OCI-LY7 (cell line): ENCODE measurements around the gene NOS2. TPM values are rescaled to one million over a fixed set of nuclear protein-coding genes. Genes with fewer than 3 reads are reported as not detected.
"Not testable (repeated sequence)": the region's sequence is repeated elsewhere in the genome, so short reads cannot be mapped to it uniquely, and the experiment has no call there.

Experiments
- BruUV-seq: library from RNA; stranded (reverse); fragments of 400-500 nt; replicated peaks from 2 replicates; lab custom pipeline; 2021; lab: Mats Ljungman, UMichigan
- CTCF ChIA-PET: fragments of 300-600 bp; sonication (Branson Sonifier 250); formaldehyde crosslinking; loops from one replicate; lab custom pipeline; 2022; ENCODE audit warnings: antibody characterized with exemption; ENCODE audit not compliant: unreplicated experiment; lab: Charles Lee
- POLR2A ChIA-PET: fragments of 300-600 bp; sonication (Branson Sonifier 250); formaldehyde crosslinking; loops from one replicate; lab custom pipeline; 2022; ENCODE audit warnings: antibody characterized with exemption; lab: Charles Lee
- DNase-seq: peaks from one replicate; pipeline ENCODE4 v3.0.0-alpha.2; 2015; ENCODE audit warnings: low spot score
- H2AFZ ChIP-seq: fragments of 200-600 bp; sonication (generic), shearing (Covaris generic); 2 replicates; pipeline ENCODE4 v1.6.1; 2014; ENCODE audit warnings: mild to moderate bottlenecking, antibody characterized with exemption, low read length, moderate library complexity
- H3K27ac ChIP-seq: fragments of 200-600 bp; sonication (generic); 2 replicates; pipeline ENCODE4 v1.5.1; 2014; ENCODE audit warnings: mixed run types, low read depth, mild to moderate bottlenecking, moderate library complexity, low read length, inconsistent platforms; ENCODE audit not compliant: poor library complexity, severe bottlenecking
- H3K36me3 ChIP-seq: fragments of 200-600 bp; sonication (generic); 2 replicates; pipeline ENCODE4 v1.6.1; 2014; ENCODE audit warnings: mild to moderate bottlenecking, antibody characterized with exemption, low read length, moderate library complexity, mixed read lengths; ENCODE audit not compliant: insufficient read depth
- H3K4me1 ChIP-seq: fragments of 200-600 bp; sonication (generic); 2 replicates; pipeline ENCODE4 v1.5.1; 2014; ENCODE audit warnings: mild to moderate bottlenecking, low read length; ENCODE audit not compliant: insufficient read depth, poor library complexity, severe bottlenecking
- H3K4me2 ChIP-seq: fragments of 200-600 bp; sonication (generic); 2 replicates; pipeline ENCODE4 v1.6.1; 2014; ENCODE audit warnings: mild to moderate bottlenecking, low read length
- H3K4me3 ChIP-seq: fragments of 200-600 bp; sonication (generic); 2 replicates; pipeline ENCODE4 v1.5.1; 2014; ENCODE audit warnings: mild to moderate bottlenecking, low read depth, low read length; ENCODE audit not compliant: poor library complexity, severe bottlenecking
- H3K79me2 ChIP-seq: fragments of 200-600 bp; sonication (generic); 2 replicates; pipeline ENCODE4 v1.6.1; 2016; ENCODE audit warnings: low read depth, mild to moderate bottlenecking, low read length, moderate library complexity, mixed read lengths; ENCODE audit not compliant: insufficient read depth
- H3K9me2 ChIP-seq: fragments of 200-600 bp; sonication (generic); 2 replicates; pipeline ENCODE4 v1.6.1; 2016; ENCODE audit warnings: mild to moderate bottlenecking, low read length, mixed read lengths; ENCODE audit not compliant: insufficient read depth
- H3K9me3 ChIP-seq: fragments of 200-600 bp; sonication (generic); 2 replicates; pipeline ENCODE4 v1.6.1; 2014; ENCODE audit warnings: mild to moderate bottlenecking, mixed run types, low read length, mixed read lengths
- H4K20me1 ChIP-seq: fragments of 200-600 bp; sonication (generic); 2 replicates; pipeline ENCODE4 v1.6.1; 2014; ENCODE audit warnings: mild to moderate bottlenecking, antibody characterized with exemption, low read length, moderate library complexity, mixed read lengths; ENCODE audit not compliant: insufficient read depth
- CTCF ChIP-seq: fragments of 200-600 bp; sonication (generic); conservative IDR thresholded peaks from 2 replicates; pipeline ENCODE4 v1.5.1; 2014; ENCODE audit warnings: mild to moderate bottlenecking, antibody characterized with exemption, low read length, moderate library complexity, mixed read lengths
- EZH2phosphoT487 ChIP-seq: fragments of 200-600 bp; sonication (generic); IDR thresholded peaks from 2 replicates; pipeline ENCODE4 v1.6.1; 2018; ENCODE audit warnings: low read depth, borderline replicate concordance, mild to moderate bottlenecking, mixed run types, antibody characterized with exemption, low read length, moderate library complexity, mixed read lengths
- intact Hi-C: fragments of 100-400 bp; cut with micrococcal nuclease; formaldehyde crosslinking; loops from one replicate; pipeline ENCODE4 v1.10.0; 2022; ENCODE audit not compliant: unreplicated experiment
- total RNA-seq, 2 experiments: library from RNA; depleted of rRNA in 1 of 2; stranded (reverse); fragments of >200 nt in 1 of 2; shearing (Covaris generic) in 1 of 2; gene quantifications; 2 replicates each; pipeline ENCODE4 v1.2.3, GENCODE V29; 2014 to 2022

NOS2 gene
- total RNA-seq, 2 experiments from 2014 or later = not detected

- ChIA-PET CTCF (no interaction called here), POLR2A (interaction anchor here (0.6 kb wide), 1 partner anchor 267 kb away, joined by 3 read pairs; no protein-coding TSS in a partner anchor)
- no peak overlapping the region for H3K4me2 ChIP-seq
- TF ChIP-seq CTCF = no peak
- TF ChIP-seq EZH2phosphoT487 = no peak
- no peak for DNase-seq
- no peaks in the 10 kb centered on the region for H3K4me1 ChIP-seq
- H3K36me3 ChIP-seq = no peaks in the 10 kb centered on the region
- no peak overlapping the region for H2AFZ ChIP-seq
- BruUV-seq = no TSS peak
- no peak overlapping the region for H3K27ac ChIP-seq
- H4K20me1 ChIP-seq = no peaks in the 10 kb centered on the region
- intact Hi-C loops = no loop called here
- no peaks in the 10 kb centered on the region for H3K79me2 ChIP-seq
- no peak overlapping the region for H3K4me3 ChIP-seq
- H3K9me2 ChIP-seq = no peaks in the 10 kb centered on the region
- H3K9me3 ChIP-seq = no peaks in the 10 kb centered on the region
Observed at GRCh38 chr17:27832831-27833230, 32.5 kb upstream of the NOS2 start.

- POLR2A ChIA-PET = not testable (repeated sequence)
Observed at GRCh38 chr17:27829888-27830287, 29.6 kb upstream of the NOS2 start.

GRCh38 chr17:27829143-27829711, 28.9 kb upstream of the NOS2 start:
- POLR2A ChIA-PET, H3K4me3 ChIP-seq, H3K9me2 ChIP-seq, H3K4me2 ChIP-seq, H3K9me3 ChIP-seq, H4K20me1 ChIP-seq, BruUV-seq, H2AFZ ChIP-seq, H3K27ac ChIP-seq, CTCF ChIA-PET, H3K4me1 ChIP-seq, H3K79me2 ChIP-seq, H3K36me3 ChIP-seq, DNase-seq: not testable (repeated sequence)
- intact Hi-C loops = loop anchor here (10.0 kb wide), 1 partner anchor 54 kb away; no protein-coding TSS in a partner anchor

More at GRCh38 chr17:27829888-27830287, 29.6 kb upstream of the NOS2 start:
- H3K79me2 ChIP-seq, H4K20me1 ChIP-seq, H3K4me3 ChIP-seq, H3K4me1 ChIP-seq, DNase-seq, CTCF ChIA-PET, H2AFZ ChIP-seq, H3K4me2 ChIP-seq, BruUV-seq, H3K27ac ChIP-seq, H3K36me3 ChIP-seq, H3K9me3 ChIP-seq, H3K9me2 ChIP-seq: not testable (repeated sequence)
- intact Hi-C loops = loop anchor here (10.0 kb wide), 1 partner anchor 55 kb away; no protein-coding TSS in a partner anchor
